Mucosa of descending colon (tissue), 3 donors: ENCODE data around the gene CCDC85A. TPM values are rescaled to one million over a fixed set of nuclear protein-coding genes. Genes with fewer than 3 reads are reported as not detected.

Source experiments
- ATAC-seq: fragments of 200-7000 bp; cut with Tn5 transposase; one replicate; pipeline ENCODE4 v1.9.1; 2020; ENCODE audit warnings: mild to moderate bottlenecking, moderate library complexity
- DNase-seq, 3 donors: peaks; one replicate each; pipeline ENCODE4 v3.0.0-alpha.2; 2020
- H3K36me3 ChIP-seq: fragments of 200-600 bp; one replicate; pipeline ENCODE4 v1.8.0; 2021; ENCODE audit warnings: low read depth, mild to moderate bottlenecking
- H3K4me1 ChIP-seq: fragments of 200-600 bp; one replicate; pipeline ENCODE4 v1.8.0; 2021; ENCODE audit warnings: low read depth, mild to moderate bottlenecking
- H3K4me3 ChIP-seq: fragments of 200-600 bp; one replicate; pipeline ENCODE4 v1.8.0; 2021; ENCODE audit warnings: mild to moderate bottlenecking
- H3K9me3 ChIP-seq: fragments of 200-600 bp; one replicate; pipeline ENCODE4 v1.8.0; 2021; ENCODE audit warnings: mild to moderate bottlenecking
- intact Hi-C, 2 donors: fragments of 100-400 bp; cut with DNase I in 1 of 2; cut with micrococcal nuclease in 1 of 2; formaldehyde crosslinking; loops; one replicate each; pipeline versions ENCODE4 v1.11.0 to v1.11.1; 2022; cut with DNase I, micrococcal nuclease
- total RNA-seq, 3 donors: library from RNA; stranded (reverse); fragmentation: NEBNext Ultra II Directional in 2 of 3; extraction: Animal tissue kit (Norgen Biotek cat#: 25700) in 2 of 3; gene quantifications; one replicate each; pipeline versions ENCODE4 v1.2.1 to v1.2.4, GENCODE V29; 2021 to 2023
- TF ChIP-seq, protein P1 (sequence below): fragments of 200-600 bp; IDR thresholded peaks from one replicate; pipeline ENCODE4 v1.8.0; 2022; ENCODE audit warnings: antibody characterized with exemption, mild to moderate bottlenecking
- donor health status: DM: no; HTN: no; CAD: no; lungs with moderate emphysema.
- donor health status: DM: no; HTN: no; CAD: no.
- donor health status: DM: no; HTN: yes; CAD: no.

Gene CCDC85A
- total RNA-seq, 3 donors from 2014 or later = 0.41 to 2.7 (median 0.49) TPM

DNA sequence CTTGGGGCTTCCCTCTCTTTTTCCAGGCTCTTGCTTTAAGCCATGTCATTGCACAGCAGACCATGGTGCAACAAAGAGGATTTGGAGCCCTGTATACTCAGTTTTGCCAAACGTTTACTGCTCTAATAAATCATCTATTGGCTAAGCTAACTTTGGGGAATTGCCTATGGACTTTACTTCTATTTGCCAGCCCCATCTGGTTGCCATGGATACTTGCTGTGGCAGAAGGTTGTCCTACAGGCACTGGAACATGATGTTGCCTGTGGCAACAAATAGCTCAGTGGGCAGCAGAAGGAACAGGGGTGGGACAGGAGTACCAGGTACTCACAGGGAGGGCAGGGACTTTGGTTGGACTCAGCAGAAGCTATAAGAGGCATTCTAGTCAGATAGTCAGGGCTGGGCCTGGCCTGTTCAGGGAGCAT lies 129.7 kb downstream of the CCDC85A start:
- ATAC-seq (peak; percentile 85), DNase-seq (peak in 1 of 3 donors; percentile 3)

GRCh38 chr2:56314371-56314770 lies 130.6 kb downstream of the CCDC85A start:
- TF ChIP-seq, protein P1, sequence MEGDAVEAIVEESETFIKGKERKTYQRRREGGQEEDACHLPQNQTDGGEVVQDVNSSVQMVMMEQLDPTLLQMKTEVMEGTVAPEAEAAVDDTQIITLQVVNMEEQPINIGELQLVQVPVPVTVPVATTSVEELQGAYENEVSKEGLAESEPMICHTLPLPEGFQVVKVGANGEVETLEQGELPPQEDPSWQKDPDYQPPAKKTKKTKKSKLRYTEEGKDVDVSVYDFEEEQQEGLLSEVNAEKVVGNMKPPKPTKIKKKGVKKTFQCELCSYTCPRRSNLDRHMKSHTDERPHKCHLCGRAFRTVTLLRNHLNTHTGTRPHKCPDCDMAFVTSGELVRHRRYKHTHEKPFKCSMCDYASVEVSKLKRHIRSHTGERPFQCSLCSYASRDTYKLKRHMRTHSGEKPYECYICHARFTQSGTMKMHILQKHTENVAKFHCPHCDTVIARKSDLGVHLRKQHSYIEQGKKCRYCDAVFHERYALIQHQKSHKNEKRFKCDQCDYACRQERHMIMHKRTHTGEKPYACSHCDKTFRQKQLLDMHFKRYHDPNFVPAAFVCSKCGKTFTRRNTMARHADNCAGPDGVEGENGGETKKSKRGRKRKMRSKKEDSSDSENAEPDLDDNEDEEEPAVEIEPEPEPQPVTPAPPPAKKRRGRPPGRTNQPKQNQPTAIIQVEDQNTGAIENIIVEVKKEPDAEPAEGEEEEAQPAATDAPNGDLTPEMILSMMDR = no peak

More for the DNA sequence above, 129.7 kb downstream of the CCDC85A start:
- intact Hi-C loops = no loop called here
- Histone ChIP-seq H3K36me3 (no peaks in the 10 kb centered on the region), H3K9me3 (no peaks in the 10 kb centered on the region), H3K4me3 (no peak overlapping the region), H3K4me1 (no peaks in the 10 kb centered on the region)
- TF ChIP-seq, protein P1 = no peak

DNA sequence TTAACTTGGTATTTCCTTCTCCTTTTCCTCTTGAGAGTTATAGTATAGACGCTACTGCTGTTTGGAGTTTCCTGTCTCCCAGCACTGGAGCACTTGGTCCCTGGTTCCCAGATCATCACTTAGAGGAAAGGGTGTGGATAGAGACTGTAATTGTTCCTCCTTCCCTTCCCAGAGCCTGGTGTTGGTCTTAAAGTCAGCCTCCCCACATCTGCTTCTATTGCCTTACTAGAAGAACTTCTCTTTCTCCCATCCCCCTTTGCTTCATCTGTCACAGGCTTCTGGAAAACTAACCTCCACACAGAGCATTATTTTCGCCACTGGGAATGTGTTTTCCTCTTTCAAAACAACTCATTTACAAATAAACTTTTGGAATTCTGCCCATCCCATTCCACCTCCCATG lies 131.0 kb downstream of the CCDC85A start:
- no peak for DNase-seq
- Histone ChIP-seq H3K4me1 (no peaks in the 10 kb centered on the region), H3K9me3 (no peaks in the 10 kb centered on the region), H3K4me3 (no peak overlapping the region), H3K36me3 (no peaks in the 10 kb centered on the region)
- ATAC-seq = no peak
- intact Hi-C loops = no loop called here
- TF ChIP-seq, protein P1 = no peak

More at GRCh38 chr2:56314371-56314770, 130.6 kb downstream of the CCDC85A start:
- Histone ChIP-seq H3K9me3 (no peaks in the 10 kb centered on the region), H3K4me3 (no peak overlapping the region), H3K4me1 (no peaks in the 10 kb centered on the region), H3K36me3 (no peaks in the 10 kb centered on the region)
- no peak for DNase-seq
- no peak for ATAC-seq
- intact Hi-C loops = no loop called here

DNA sequence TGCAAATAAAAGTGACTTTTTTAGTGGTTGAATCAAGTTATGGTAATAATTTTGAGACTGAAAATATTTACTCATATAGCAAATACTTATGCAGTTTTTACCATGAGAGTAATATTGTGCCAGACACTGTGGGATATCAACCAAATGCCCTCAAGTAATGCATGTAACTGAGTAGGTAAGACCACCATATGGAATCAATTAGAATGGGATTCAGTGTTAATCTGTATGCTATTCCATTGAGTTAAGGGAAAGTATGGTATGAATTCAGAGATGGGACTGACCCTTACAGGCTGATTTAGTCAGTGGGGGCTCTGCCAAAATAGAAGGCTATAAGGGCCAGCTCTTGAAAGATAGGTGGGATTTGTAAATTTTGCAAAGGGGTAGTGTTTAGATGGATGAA lies 131.6 kb downstream of the CCDC85A start:
- H3K9me3 ChIP-seq = no peaks in the 10 kb centered on the region
- ATAC-seq = no peak
- intact Hi-C loops = no loop called here

GRCh38 chr2:56316011-56316410 lies 132.2 kb downstream of the CCDC85A start:
- ATAC-seq = no peak
- TF ChIP-seq, protein P1 = no peak
- no peaks in the 10 kb centered on the region for H3K4me1 ChIP-seq
- DNase-seq = no peak
- intact Hi-C loops = no loop called here
- no peaks in the 10 kb centered on the region for H3K36me3 ChIP-seq
- no peaks in the 10 kb centered on the region for H3K9me3 ChIP-seq
- H3K4me3 ChIP-seq = no peak overlapping the region

More for the DNA sequence above, 131.6 kb downstream of the CCDC85A start:
- H3K36me3 ChIP-seq = no peaks in the 10 kb centered on the region
- no peaks in the 10 kb centered on the region for H3K4me1 ChIP-seq
- no peak for DNase-seq
- no peak overlapping the region for H3K4me3 ChIP-seq
- TF ChIP-seq, protein P1 = no peak

GRCh38 chr2:56318147-56318546 lies 134.4 kb downstream of the CCDC85A start:
- no peak for DNase-seq
- no peak overlapping the region for H3K4me3 ChIP-seq
- intact Hi-C loops = no loop called here
- H3K4me1 ChIP-seq = no peaks in the 10 kb centered on the region
- H3K9me3 ChIP-seq = no peaks in the 10 kb centered on the region
- H3K36me3 ChIP-seq = no peaks in the 10 kb centered on the region
- TF ChIP-seq, protein P1 = no peak
- no peak for ATAC-seq
